GM19099 (cell line): ENCODE measurements around the gene ADGRG1.

Experiments
- POLR2A ChIP-seq: IDR thresholded peaks from 3 replicates; pipeline ENCODE4 v1.6.1; 2011; ENCODE audit warnings: low read depth; ENCODE audit not compliant: insufficient read length; ENCODE audit errors: extremely low read depth

ADGRG1 gene

DNA sequence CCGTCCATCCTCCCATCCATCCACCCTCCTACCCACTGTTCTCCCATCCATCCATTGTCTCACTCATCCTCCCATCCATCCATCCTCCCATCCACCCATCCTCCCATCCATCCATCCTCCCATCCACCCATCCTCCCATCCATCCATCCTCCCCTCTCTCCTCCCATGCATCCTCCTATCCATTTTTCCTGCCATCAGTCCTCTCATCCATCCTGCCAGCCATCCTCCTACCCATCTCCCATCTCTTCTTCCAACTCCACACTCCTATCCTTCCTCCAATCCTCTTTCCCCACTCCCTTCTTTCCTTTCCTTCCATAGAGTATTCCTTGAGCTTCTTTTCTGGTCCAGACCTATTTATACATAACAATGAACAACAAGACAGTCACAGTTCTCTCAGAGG, 78.3 kb downstream of the ADGRG1 start:
- TF ChIP-seq POLR2A: no peak

DNA sequence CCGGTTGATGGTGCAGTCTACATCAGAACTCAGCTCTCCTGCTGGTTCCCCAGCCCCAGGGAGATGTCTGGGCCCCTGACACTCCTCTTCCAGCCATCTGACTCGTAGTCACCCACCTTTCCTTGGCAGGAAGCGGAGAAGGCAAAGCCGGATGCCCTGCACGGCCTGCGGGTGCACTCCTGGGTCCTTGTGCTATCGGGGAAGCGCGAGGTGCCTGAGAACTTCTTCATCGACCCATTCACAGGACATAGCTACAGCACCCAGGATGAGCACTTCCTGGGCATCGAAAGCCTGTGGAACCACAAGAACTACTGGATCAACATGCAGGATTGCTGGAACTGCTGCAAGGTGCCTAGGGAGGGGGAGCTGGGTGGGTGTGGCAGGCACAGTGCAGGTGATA, 78.9 kb downstream of the ADGRG1 start:
- no peak for TF ChIP-seq POLR2A

DNA sequence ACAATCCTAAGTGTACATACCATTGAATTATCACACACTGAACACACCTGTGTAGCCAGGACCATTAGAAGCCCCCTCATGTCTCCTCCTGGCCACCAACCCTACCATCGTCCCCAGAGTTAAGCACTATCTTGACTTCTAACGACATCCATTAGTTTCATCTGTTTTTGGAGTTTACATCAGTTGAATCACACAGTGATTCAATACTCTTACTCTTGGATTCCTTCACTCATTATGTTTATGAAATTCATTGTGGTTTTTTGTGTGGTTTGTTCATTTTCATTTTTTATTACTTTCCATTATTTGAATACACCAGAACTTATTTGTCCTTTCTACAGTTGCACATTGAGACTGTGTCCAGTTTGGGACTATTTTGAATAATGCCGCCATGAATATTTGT, 79.7 kb downstream of the ADGRG1 start:
- TF ChIP-seq POLR2A: no peak

GRCh38 chr16:57709663-57710062, 81.2 kb downstream of the ADGRG1 start:
- TF ChIP-seq POLR2A: no peak

DNA sequence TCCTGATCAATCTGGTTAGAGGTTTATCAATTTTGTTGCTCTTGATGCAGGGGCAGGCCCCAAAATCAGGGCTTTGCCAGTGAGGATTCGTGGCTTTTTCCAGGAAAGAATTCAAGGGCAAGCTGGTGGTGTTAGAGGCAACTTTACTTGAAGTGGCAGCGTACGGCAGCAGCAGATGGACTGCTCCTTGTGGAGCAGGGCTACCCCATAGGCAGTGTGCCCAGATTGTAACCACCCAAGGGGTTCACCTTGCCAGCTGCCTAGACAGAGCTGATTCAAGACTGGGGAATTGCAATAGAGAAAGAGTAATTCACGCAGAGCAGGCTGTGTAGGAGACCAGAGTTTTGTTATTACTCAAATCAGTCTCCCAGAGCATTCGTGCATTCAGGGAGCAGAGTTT, 82.9 kb downstream of the ADGRG1 start:
- TF ChIP-seq POLR2A: no peak

DNA sequence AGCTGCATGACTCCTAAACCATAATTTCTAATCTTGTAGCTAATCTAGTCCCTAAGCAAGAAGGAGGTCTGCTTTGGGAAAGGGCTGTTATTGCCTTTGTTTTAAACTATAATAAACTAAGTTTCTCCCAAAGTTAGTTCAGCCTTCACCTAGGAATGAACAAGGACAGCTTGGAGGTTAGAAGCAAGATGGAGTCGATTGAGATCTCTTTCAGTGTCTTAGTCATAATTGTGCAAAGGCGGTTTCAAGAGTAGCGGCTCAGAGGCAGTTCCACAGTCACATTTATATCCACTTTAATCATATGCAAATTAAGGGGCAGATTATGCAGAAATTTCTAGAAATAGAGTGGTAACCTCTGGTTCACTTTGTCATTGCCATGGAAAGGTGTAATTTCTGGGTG, 83.6 kb downstream of the ADGRG1 start:
- TF ChIP-seq POLR2A: no peak

GRCh38 chr16:57713596-57713995, 85.2 kb downstream of the ADGRG1 start:
- no peak for TF ChIP-seq POLR2A

- TF ChIP-seq POLR2A: no peak
These were observed 85.6 kb downstream of the ADGRG1 start for GRCh38 chr16:57714047-57714446.
